T47D (cell line): ENCODE data around the gene UBE2E2.
A peak's percentile ranks its signal among the peaks of the same experiment; 100 is the strongest.

Source experiments
- DNase-seq, 2 experiments: peaks; one replicate each; pipeline versions ENCODE4 v3.0.0 to v3.0.0-alpha.2; 2011 to 2012; ENCODE audit warnings: low read depth in 1 of 2, low spot score in 1 of 2
- JUND ChIP-seq: IDR thresholded peaks from 2 replicates; pipeline ENCODE4 v1.6.1; 2012; ENCODE audit warnings: low read depth
- in situ Hi-C: cut with HindIII; loops from 2 replicates; pipeline ENCODE4 v1.10.0; 2016; ENCODE audit warnings: low sequenced_read_pairs, low pct_unique_long_range_greater_than_20kb

Gene UBE2E2

GRCh38 chr3:23468203-23468602 lies 265.1 kb downstream of the UBE2E2 start:
- in situ Hi-C loops, result no loop called here
- TF ChIP-seq JUND, result no peak; the same call in 1 of the 2 replicates
- no peak for DNase-seq

GRCh38 chr3:23474580-23475357 lies 271.6 kb downstream of the UBE2E2 start:
- DNase-seq, result no peak
- TF ChIP-seq JUND, result no peak
- in situ Hi-C loops, result no loop called here

GRCh38 chr3:23475446-23475845 lies 272.3 kb downstream of the UBE2E2 start:
- DNase-seq, result peak in 1 of 2 experiments; percentile 71
- in situ Hi-C loops, result no loop called here
- TF ChIP-seq JUND, result no peak

GRCh38 chr3:23479026-23479425 lies 275.9 kb downstream of the UBE2E2 start:
- in situ Hi-C loops, result no loop called here
- TF ChIP-seq JUND, result no peak
- DNase-seq, result no peak

- in situ Hi-C loops, result no loop called here
- no peak for TF ChIP-seq JUND
- no peak for DNase-seq
Observed at GRCh38 chr3:23479615-23480328, 276.6 kb downstream of the UBE2E2 start.

- TF ChIP-seq JUND, result no peak
- in situ Hi-C loops, result no loop called here
- no peak for DNase-seq
Observed at GRCh38 chr3:23480329-23480714, 277.2 kb downstream of the UBE2E2 start.

GRCh38 chr3:23481011-23481615 lies 278.0 kb downstream of the UBE2E2 start:
- TF ChIP-seq JUND, result no peak
- no peak for DNase-seq
- in situ Hi-C loops, result no loop called here

- TF ChIP-seq JUND, result no peak
- no peak for DNase-seq
Observed at GRCh38 chr3:23481616-23482278, 278.6 kb downstream of the UBE2E2 start.

GRCh38 chr3:23484386-23484785 lies 281.3 kb downstream of the UBE2E2 start:
- TF ChIP-seq JUND, result no peak
- DNase-seq, result no peak
- in situ Hi-C loops, result no loop called here

More at GRCh38 chr3:23481616-23482278, 278.6 kb downstream of the UBE2E2 start:
- in situ Hi-C loops, result no loop called here

- TF ChIP-seq JUND, result no peak
- in situ Hi-C loops, result no loop called here
Observed at GRCh38 chr3:23485922-23486321, 282.8 kb downstream of the UBE2E2 start.

GRCh38 chr3:23487015-23487414 lies 283.9 kb downstream of the UBE2E2 start:
- no peak for TF ChIP-seq JUND
- in situ Hi-C loops, result no loop called here

More at GRCh38 chr3:23485922-23486321, 282.8 kb downstream of the UBE2E2 start:
- DNase-seq, result no peak

GRCh38 chr3:23488618-23489017 lies 285.5 kb downstream of the UBE2E2 start:
- no peak for TF ChIP-seq JUND
- in situ Hi-C loops, result no loop called here
- no peak for DNase-seq

More at GRCh38 chr3:23487015-23487414, 283.9 kb downstream of the UBE2E2 start:
- DNase-seq, result no peak
